Heart left ventricle (tissue), 13 donors: ENCODE measurements around the gene CUTA.

Experiments used
- CTCF ChIP-seq, 12 donors: fragments of 200-600 bp; sonication (generic) in 4 of 12; IDR thresholded peaks; one replicate each; pipeline versions ENCODE4 v1.5.0 to v1.8.0; 2018 to 2022; ENCODE audit warnings: antibody characterized with exemption in 12 of 12, mild to moderate bottlenecking in 5 of 12
- POLR2A ChIP-seq, 2 donors: fragments of 450-650 bp; IDR thresholded peaks; one replicate each; pipeline ENCODE4 v1.6.1; 2017; ENCODE audit warnings: antibody characterized with exemption in 2 of 2, mild to moderate bottlenecking in 2 of 2, moderate library complexity in 2 of 2
- donor health status: ischemic (EF 13 %, LVEDD 7.1; RV severe dilation, severe dysfunction).
- donor health status: DM: no; HTN: yes; CAD: no.
- donor health status: DM: no; HTN: no; CAD: no.
- donor health status: ischemic (EF 25% LVEDD 6.9; RV normal size, moderate dysfunction).
- donor health status: ischemic (EF 25% LVEDD 5.7; RV mildly dilated, moderate dysfunction).
- donor health status: ischemic (EF 35%, LVEDD 5.7; RV mildly dilated, moderate dysfunction).
- donor health status: nonischemic (EF 11% LVEDD 7.7; RV severe dilation, severe dysfunction).
- donor health status: DM: yes; HTN: yes; CAD: no.
- donor health status: PGD.
- donor health status: ischemic (EF 29% LVEDD 5.4; RV normal size, mild dysfunction).
- donor health status: nonischemic (EF 23%, LVEDD 6.1; RV moderate dilation, normal function).

- TF ChIP-seq CTCF (IDR thresholded peaks at IDR 0.05): no peak
- TF ChIP-seq POLR2A (IDR thresholded peaks at IDR 0.05): no peak
Measured at GRCh38 chr6:33415831-33416230, 2.1 kb downstream of the CUTA start.
